Testis (tissue), 2 donors: ENCODE data around the gene WHRN.

Source experiments
- POLR2A ChIP-seq: fragments of 450-650 bp; IDR thresholded peaks from one replicate; pipeline ENCODE4 v1.6.1; 2017; ENCODE audit warnings: antibody characterized with exemption, mild to moderate bottlenecking, moderate library complexity
- TF ChIP-seq, protein P1 (sequence below), 3 experiments: fragments of 450-650 bp in 2 of 3; fragments of 200-600 bp in 1 of 3; sonication (generic) in 1 of 3; IDR thresholded peaks; one replicate each; pipeline ENCODE4 v1.5.1; 2016 to 2019; ENCODE audit warnings: antibody characterized with exemption in 3 of 3, mild to moderate bottlenecking in 2 of 3, moderate library complexity in 1 of 3

DNA sequence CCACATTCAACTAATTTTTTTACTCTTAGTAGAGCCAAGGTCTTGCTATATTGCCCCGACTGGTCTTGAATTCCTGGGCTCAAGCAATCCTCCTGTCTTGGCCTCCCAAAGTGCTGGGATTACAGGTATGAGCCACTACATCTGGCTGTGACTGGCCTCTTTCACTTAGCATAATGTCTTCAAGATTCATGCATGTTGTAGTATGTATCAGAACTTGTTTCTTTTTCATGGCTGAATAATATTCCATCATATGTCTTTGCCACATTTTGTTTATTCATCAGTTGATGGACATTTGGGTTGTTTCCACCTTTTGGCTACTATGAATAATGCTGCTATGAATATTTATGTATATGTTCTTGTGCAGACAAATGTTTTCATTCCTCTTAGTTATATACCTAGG lies 12.8 kb upstream of the WHRN start:
- TF ChIP-seq, protein P1, sequence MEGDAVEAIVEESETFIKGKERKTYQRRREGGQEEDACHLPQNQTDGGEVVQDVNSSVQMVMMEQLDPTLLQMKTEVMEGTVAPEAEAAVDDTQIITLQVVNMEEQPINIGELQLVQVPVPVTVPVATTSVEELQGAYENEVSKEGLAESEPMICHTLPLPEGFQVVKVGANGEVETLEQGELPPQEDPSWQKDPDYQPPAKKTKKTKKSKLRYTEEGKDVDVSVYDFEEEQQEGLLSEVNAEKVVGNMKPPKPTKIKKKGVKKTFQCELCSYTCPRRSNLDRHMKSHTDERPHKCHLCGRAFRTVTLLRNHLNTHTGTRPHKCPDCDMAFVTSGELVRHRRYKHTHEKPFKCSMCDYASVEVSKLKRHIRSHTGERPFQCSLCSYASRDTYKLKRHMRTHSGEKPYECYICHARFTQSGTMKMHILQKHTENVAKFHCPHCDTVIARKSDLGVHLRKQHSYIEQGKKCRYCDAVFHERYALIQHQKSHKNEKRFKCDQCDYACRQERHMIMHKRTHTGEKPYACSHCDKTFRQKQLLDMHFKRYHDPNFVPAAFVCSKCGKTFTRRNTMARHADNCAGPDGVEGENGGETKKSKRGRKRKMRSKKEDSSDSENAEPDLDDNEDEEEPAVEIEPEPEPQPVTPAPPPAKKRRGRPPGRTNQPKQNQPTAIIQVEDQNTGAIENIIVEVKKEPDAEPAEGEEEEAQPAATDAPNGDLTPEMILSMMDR (IDR thresholded peaks at IDR 0.05) = no peak
- no peak for TF ChIP-seq POLR2A
